SK-N-SH treated with all-trans-retinoic acid at 6 μM for 48 hours (cell line): ENCODE measurements around the gene FOSL1.

Experiments used
- CSRNP3 ChIP-seq: fragments of 250-450 bp; sonication (Bioruptor Pico); IDR thresholded peaks from 2 replicates; pipeline ENCODE4 v1.5.1; 2021; ENCODE audit warnings: mild to moderate bottlenecking, moderate library complexity
- ESRRG ChIP-seq: fragments of 250-450 bp; sonication (Bioruptor Pico); IDR thresholded peaks from 2 replicates; pipeline ENCODE4 v1.6.1; 2021; ENCODE audit warnings: mild to moderate bottlenecking
- GLIS3 ChIP-seq: fragments of 250-450 bp; sonication (Bioruptor Pico); IDR thresholded peaks from 2 replicates; pipeline ENCODE4 v1.5.0; 2020; ENCODE audit warnings: mild to moderate bottlenecking, moderate library complexity
- OSR1 ChIP-seq: fragments of 250-450 bp; sonication (Bioruptor Pico); IDR thresholded peaks from 2 replicates; pipeline ENCODE4 v1.8.0; 2022; ENCODE audit warnings: moderate library complexity, mild to moderate bottlenecking, inconsistent platforms
- PATZ1 ChIP-seq: fragments of 250-450 bp; sonication (Bioruptor Pico); IDR thresholded peaks from 2 replicates; pipeline ENCODE4 v1.8.0; 2020; ENCODE audit warnings: mild to moderate bottlenecking, moderate library complexity, borderline replicate concordance
- PPARA ChIP-seq: fragments of 250-450 bp; sonication (Bioruptor Pico); IDR thresholded peaks from 2 replicates; pipeline ENCODE4 v1.5.0; 2020; ENCODE audit warnings: mild to moderate bottlenecking, borderline replicate concordance
- RARB ChIP-seq: fragments of 250-450 bp; sonication (Bioruptor Pico); IDR thresholded peaks from 2 replicates; pipeline ENCODE4 v1.8.0; 2021; ENCODE audit warnings: mild to moderate bottlenecking, moderate library complexity
- SNAI2 ChIP-seq: fragments of 250-450 bp; sonication (Bioruptor Pico); IDR thresholded peaks from 2 replicates; pipeline ENCODE4 v1.5.0; 2020; ENCODE audit warnings: mild to moderate bottlenecking, moderate library complexity
- TSHZ2 ChIP-seq: fragments of 250-450 bp; sonication (Bioruptor Pico); IDR thresholded peaks from 2 replicates; pipeline ENCODE4 v1.5.0; 2020; ENCODE audit warnings: mild to moderate bottlenecking, moderate library complexity
- ZFP3 ChIP-seq: fragments of 250-450 bp; sonication (Bioruptor Pico); IDR thresholded peaks from 2 replicates; pipeline ENCODE4 v1.5.0; 2020; ENCODE audit warnings: mild to moderate bottlenecking, moderate library complexity
- ZFP30 ChIP-seq: fragments of 450-650 bp; formaldehyde crosslinking; IDR thresholded peaks from 2 replicates; pipeline ENCODE4 v1.5.0; 2022; ENCODE audit warnings: mild to moderate bottlenecking, moderate library complexity
- ZNF565 ChIP-seq: fragments of 450-650 bp; formaldehyde crosslinking; conservative IDR thresholded peaks from 2 replicates; pipeline ENCODE4 v1.5.0; 2020; ENCODE audit warnings: low read depth, mild to moderate bottlenecking, moderate library complexity

DNA sequence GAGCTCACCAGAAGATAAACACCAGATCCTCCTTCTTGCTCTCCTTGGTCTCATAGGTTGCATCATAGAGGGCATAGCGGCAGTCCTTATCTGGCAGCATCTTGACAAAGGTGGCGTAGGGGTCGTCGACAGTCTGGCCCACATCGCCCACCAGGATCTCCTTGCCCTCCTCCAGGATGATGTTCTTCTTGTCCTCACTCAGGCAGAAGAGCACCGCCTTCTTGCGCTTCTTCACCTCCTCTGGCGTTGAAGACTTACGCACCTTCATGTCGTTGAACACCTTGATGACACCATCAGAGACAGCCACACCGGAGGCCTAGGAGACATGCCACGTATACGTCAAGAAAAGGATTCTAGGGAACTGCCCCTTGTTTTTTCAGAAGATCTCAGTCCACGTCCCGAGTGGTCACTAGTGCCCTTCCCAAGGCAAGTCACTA, 44.2 kb downstream of the FOSL1 start:
- TF ChIP-seq PPARA (CRISPR knock-in tag) (no peak), CSRNP3 (CRISPR knock-in tag) (no peak), ZFP3 (no peak), ZFP30 (CRISPR knock-in tag) (no peak), ESRRG (CRISPR knock-in tag) (no peak), SNAI2 (CRISPR knock-in tag) (no peak), OSR1 (no peak), RARB (CRISPR knock-in tag) (no peak), ZNF565 (CRISPR knock-in tag) (no peak), PATZ1 (CRISPR knock-in tag) (no peak), TSHZ2 (no peak), GLIS3 (CRISPR knock-in tag) (no peak)
